HG02571 (cell line): ENCODE measurements around the gene TCOF1.

ENCODE experiments used
- ATAC-seq: cut with Tn5 transposase; IDR thresholded peaks from one replicate; pipeline ENCODE4 v1.9.1; 2021; ENCODE audit warnings: mild to moderate bottlenecking, moderate library complexity; ENCODE audit not compliant: unreplicated experiment

TCOF1 gene

GRCh38 chr5:150401376-150402228, 44.1 kb downstream of the TCOF1 start:
- ATAC-seq = no peak

- ATAC-seq = no peak
These were observed 44.8 kb downstream of the TCOF1 start for GRCh38 chr5:150402229-150402773.

- no peak for ATAC-seq
These were observed 45.4 kb downstream of the TCOF1 start for GRCh38 chr5:150402901-150403342.

GRCh38 chr5:150404121-150404520, 46.6 kb downstream of the TCOF1 start:
- ATAC-seq = no peak

DNA sequence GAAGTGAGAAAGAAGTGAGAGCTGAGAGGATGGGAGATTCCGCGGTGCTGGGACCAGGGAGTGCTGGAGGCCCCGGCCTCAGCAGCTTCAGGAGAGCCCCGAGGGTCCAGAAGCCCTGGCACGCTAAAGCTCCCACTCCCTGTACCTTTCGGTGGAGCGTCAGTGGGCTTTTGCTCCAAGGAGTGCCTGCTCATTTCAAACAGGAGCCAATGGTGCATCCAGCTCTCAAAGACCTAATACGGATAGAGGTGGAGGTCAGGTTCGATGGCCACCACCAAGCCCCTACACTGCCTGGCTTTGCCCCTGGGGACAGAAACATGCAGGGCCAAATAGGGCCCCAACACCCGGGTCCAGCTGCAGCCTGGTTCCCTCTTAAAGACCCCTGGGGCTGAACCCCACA, 47.0 kb downstream of the TCOF1 start:
- no peak for ATAC-seq

- ATAC-seq = no peak
These were observed 47.7 kb downstream of the TCOF1 start for GRCh38 chr5:150404941-150405816.

DNA sequence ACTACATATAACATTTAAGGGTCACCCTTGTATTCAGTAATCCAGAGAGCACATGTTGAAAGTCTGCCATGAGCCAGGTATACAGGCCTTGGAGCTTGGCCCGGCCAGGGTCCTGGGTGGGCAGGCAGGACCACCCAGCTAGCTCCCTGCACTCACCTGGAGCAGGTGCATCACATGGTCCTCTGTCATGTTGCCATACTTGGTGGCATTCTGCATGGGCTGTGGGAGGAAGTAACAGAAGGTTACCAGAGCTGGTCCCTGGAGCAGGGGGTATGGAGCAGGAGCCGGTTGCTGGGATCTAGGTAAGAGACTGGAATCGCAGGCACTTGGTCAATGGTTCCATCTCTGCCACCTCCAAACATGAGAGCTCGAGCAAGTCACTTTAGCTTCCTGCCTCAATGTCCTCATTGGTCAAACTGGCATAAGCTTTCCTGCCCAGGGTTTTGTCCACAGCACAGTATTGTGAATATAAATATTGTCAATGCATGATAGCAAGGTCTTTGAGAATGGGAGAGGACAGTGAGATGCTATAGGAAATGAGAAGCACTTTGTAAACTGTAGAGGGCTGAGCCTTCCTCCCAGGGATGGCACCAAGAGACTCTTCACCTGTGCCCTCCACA, 48.7 kb downstream of the TCOF1 start:
- ATAC-seq = no peak

DNA sequence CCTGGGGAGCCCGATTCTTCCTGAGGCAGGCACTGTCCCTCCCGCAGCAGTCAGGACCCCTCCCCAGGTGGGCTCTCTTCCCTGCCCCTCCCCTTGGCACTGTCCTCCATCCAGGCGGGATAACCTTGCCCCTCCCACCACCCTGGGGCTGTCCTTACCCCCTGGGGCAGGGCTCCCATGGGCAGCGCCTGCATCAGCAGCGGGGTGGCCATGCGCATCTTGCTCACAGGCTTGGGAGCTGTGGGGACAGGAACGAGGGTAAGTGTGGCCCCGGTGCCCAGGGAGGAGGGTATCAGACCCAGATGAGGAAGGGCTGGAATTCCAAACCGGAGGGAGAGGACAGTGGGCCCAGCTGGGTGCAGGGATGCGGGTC, 49.2 kb downstream of the TCOF1 start:
- no peak for ATAC-seq

DNA sequence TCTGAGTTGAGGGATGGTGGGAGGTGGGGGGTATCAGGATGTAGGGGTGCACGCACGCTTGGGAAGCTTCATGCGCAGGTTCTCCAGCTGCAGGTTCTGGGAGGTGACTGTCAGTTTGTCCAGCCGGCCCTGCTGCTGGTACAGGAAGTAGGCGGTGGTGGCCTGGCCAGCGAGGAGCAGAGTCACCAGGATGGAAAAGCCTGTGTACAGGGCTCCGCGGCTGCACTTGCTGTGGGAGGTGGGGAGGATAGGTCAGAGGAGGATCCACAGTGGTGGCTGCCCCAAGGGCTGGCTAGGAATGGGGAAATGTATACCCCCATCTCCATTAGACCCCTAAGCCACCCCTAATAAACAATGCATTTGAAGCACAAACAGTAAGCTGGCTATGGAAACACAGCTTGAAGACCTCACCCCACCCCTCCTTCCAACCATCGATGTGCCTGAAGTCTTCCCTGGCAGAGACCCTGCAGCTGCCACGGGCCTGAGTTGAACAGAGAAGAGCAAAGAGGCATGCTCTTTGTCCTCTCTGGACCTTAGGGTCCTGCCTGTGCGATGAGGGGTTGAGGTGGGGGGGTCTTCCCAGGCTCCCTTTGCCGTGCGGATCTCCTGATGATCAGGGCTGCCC, 49.7 kb downstream of the TCOF1 start:
- no peak for ATAC-seq

DNA sequence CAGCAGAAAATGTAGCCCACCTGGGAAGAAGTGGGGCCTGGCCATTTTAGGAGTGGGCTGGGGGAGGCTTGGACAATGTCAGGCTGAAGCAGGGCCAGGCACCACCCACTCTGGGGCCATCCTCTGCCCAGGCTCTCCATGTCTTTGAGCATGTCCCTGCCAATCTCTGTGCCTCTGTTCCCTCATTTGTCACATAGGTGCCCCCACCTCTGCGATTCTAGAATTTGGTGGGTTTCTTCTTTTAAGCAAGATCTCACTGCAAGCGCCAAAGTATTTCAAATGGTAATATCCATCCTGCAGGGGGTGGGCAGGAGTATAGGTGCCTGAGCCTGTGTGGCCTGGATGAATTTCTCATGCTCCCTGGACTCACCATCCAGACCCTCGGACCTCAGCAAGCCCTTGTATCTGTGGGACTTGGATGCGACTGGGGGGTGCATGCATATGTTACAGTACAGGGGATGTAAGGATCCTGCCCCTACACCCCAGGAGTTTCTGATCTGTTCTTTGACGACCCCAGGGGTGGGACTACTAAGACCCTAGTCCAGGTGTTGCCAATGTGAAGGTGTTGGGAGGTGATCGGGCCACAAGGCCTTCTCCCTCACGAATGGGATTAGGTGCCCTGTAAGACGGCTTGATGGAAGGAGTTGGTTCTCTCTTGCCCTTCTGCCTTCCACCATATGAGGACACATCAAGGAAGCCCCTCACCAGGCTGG, 50.9 kb downstream of the TCOF1 start:
- no peak for ATAC-seq

GRCh38 chr5:150409638-150410523, 52.4 kb downstream of the TCOF1 start:
- peak; percentile 33 for ATAC-seq

DNA sequence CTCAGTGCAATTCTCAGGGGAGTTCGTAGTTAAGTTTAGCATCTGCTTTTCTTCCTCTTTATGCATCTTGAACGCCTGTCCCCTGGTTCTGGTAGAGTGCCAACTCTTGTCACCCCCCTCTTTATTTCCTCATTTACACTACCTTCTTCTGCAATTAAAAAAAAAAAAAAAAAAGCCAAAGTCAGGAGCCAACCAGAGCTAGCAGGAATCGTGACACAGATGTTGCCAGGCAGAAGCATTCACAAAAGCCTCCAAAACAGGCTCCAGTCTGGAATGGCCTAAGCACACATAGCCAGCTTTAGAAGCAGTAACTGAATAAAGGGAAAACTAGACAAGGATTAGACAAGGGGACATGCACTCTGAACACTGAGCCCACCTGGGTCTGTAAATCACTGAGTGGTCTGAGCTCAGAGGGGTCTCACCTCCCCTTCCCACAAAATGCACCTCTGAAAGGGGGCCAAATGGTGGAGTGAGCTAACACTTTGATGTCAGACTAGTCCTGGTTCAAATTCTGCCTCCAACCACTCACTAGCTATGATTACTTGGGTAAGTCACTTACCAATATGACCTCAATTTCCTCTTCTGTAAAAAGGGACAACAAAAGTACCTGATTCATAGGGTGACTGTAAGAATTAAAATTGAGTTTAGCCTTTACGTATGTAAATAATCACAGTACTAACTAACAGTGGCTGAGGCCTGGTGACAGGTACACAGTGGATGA, 53.2 kb downstream of the TCOF1 start:
- ATAC-seq = no peak

DNA sequence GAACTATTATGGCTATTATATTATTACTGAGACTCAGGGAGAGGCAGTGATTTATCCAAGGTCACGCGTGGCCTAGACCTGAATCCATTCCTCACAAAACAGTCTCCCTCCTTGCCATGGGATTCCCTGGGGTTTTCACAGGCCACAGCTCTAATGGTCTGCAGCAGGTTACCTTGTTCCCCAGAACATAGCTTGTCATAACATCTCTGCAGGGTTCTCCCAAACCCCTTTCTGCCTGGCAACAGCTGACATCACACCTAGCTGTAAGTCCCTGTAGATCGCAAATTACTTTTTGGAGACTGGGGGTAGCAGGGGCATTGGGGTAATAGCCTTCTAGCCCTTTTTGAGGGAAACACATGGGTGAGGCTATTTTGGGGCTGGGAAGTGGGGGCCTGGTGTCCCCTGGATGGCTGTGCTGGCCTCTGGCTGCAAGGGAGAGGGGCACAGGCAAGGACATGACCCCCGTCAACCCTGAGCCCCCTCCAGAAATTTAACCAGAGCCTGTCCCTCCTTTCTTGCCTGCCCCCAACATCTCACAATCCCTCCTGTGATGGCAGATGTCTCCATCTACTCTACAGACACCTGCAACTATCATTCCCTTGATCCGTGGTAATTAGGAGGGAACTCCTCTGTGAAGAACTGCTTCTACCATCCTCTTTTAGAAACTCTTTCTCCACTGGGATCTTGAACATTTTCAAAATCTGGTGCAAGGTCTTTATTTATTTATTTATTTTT, 53.9 kb downstream of the TCOF1 start:
- no peak for ATAC-seq

- ATAC-seq = peak; percentile 71
These were observed 55.0 kb downstream of the TCOF1 start, which contains the start of gene CD74 for GRCh38 chr5:150412319-150413175. TSS of gene CD74 (minus strand) at chr5:150412910. CDS start at chr5:150412749, 161 bp downstream.

GRCh38 chr5:150413176-150413901, 55.8 kb downstream of the TCOF1 start:
- no peak for ATAC-seq
